Neuronal stem cell (in vitro differentiated cells): ENCODE measurements around the gene HUS1B.
A peak's percentile ranks its signal among the peaks of the same experiment; 100 is the strongest.

Experiments
- DNase-seq: peaks from one replicate; pipeline ENCODE4 v3.0.0-alpha.2; 2013; ENCODE audit warnings: low spot score
- H2AFZ ChIP-seq: one replicate; pipeline ENCODE4 v1.6.1; 2013; ENCODE audit warnings: mild to moderate bottlenecking, low read length, inconsistent platforms
- H2AK5ac ChIP-seq: 2 replicates; pipeline ENCODE4 v1.6.1; 2013; ENCODE audit warnings: low read depth, mild to moderate bottlenecking, inconsistent platforms, low read length, moderate library complexity, mixed read lengths
- H2BK120ac ChIP-seq: 2 replicates; pipeline ENCODE4 v1.6.1; 2013; ENCODE audit warnings: low read depth, mild to moderate bottlenecking, inconsistent platforms, low read length, moderate library complexity, mixed read lengths
- H2BK12ac ChIP-seq: one replicate; pipeline ENCODE4 v1.6.1; 2013; ENCODE audit warnings: low read length, inconsistent platforms
- H2BK15ac ChIP-seq: 2 replicates; pipeline ENCODE4 v1.6.1; 2013; ENCODE audit warnings: mild to moderate bottlenecking, low read length, inconsistent platforms, mixed read lengths
- H2BK5ac ChIP-seq: one replicate; pipeline ENCODE4 v1.6.1; 2013; ENCODE audit warnings: inconsistent platforms, mild to moderate bottlenecking, low read length, moderate library complexity
- H3K14ac ChIP-seq: one replicate; pipeline ENCODE4 v1.6.1; 2013; ENCODE audit warnings: low read length, inconsistent platforms
- H3K18ac ChIP-seq: 2 replicates; pipeline ENCODE4 v1.6.1; 2013; ENCODE audit warnings: low read length, inconsistent platforms
- H3K23ac ChIP-seq: 2 replicates; pipeline ENCODE4 v1.6.1; 2013; ENCODE audit warnings: low read depth, mild to moderate bottlenecking, mixed read lengths, low read length, inconsistent platforms; ENCODE audit not compliant: poor library complexity
- H3K27ac ChIP-seq: replicated peaks from 3 replicates; pipeline ENCODE4 v1.5.1; 2013; ENCODE audit warnings: low read length, inconsistent platforms
- H3K27me3 ChIP-seq, 3 experiments: 2 replicates each; pipeline ENCODE4 v1.6.1; 2013; ENCODE audit warnings: low read length in 3 of 3, mild to moderate bottlenecking in 2 of 3, inconsistent platforms in 1 of 3, low read depth in 1 of 3, mixed read lengths in 1 of 3, moderate library complexity in 1 of 3; ENCODE audit not compliant: control insufficient read depth in 3 of 3, insufficient read depth in 3 of 3
- H3K36me3 ChIP-seq, 2 donors: replicated peaks in 1 of 2; 2 replicates each; pipeline ENCODE4 v1.6.1; 2013; ENCODE audit warnings: low read length in 2 of 2; ENCODE audit not compliant: control insufficient read depth in 2 of 2, insufficient read depth in 2 of 2
- H3K4ac ChIP-seq: 2 replicates; pipeline ENCODE4 v1.6.1; 2013; ENCODE audit warnings: inconsistent platforms, mild to moderate bottlenecking, low read length, moderate library complexity
- H3K4me1 ChIP-seq, 2 donors: 1 replicate in 1 of 2; 2 replicates in 1 of 2; pipeline ENCODE4 v1.6.1; 2013; ENCODE audit warnings: low read length in 2 of 2, low read depth in 1 of 2; ENCODE audit not compliant: control insufficient read depth in 2 of 2, insufficient read depth in 1 of 2
- H3K4me2 ChIP-seq: one replicate; pipeline ENCODE4 v1.6.1; 2013; ENCODE audit warnings: mild to moderate bottlenecking, low read length, inconsistent platforms; ENCODE audit not compliant: insufficient read depth, poor library complexity, severe bottlenecking
- H3K4me3 ChIP-seq, 2 donors: 2 replicates each; pipeline ENCODE4 v1.5.1; 2013; ENCODE audit warnings: low read length in 2 of 2, mild to moderate bottlenecking in 2 of 2, inconsistent platforms in 1 of 2, moderate library complexity in 1 of 2
- H3K79me1 ChIP-seq: one replicate; pipeline ENCODE4 v1.6.1; 2013; ENCODE audit warnings: low read depth, mild to moderate bottlenecking, inconsistent platforms, low read length, moderate library complexity
- H3K9ac ChIP-seq: one replicate; pipeline ENCODE4 v1.6.1; 2013; ENCODE audit warnings: mild to moderate bottlenecking, low read depth, low read length, inconsistent platforms; ENCODE audit not compliant: poor library complexity
- H3K9me3 ChIP-seq, 2 donors: replicated peaks in 1 of 2; 2 replicates each; pipeline versions ENCODE3 to v1.6.1; 2013; ENCODE audit warnings: low read length in 2 of 2, mild to moderate bottlenecking in 2 of 2, inconsistent platforms in 1 of 2, low read depth in 1 of 2, mixed read lengths in 1 of 2, moderate library complexity in 1 of 2; ENCODE audit not compliant: control insufficient read depth in 2 of 2, insufficient read depth in 1 of 2
- H4K8ac ChIP-seq: one replicate; pipeline ENCODE4 v1.6.1; 2013; ENCODE audit warnings: low read depth, mild to moderate bottlenecking, inconsistent platforms, low read length, moderate library complexity
- H4K91ac ChIP-seq: one replicate; pipeline ENCODE4 v1.6.1; 2013; ENCODE audit warnings: low read length, low read depth, mild to moderate bottlenecking, inconsistent platforms; ENCODE audit not compliant: poor library complexity
- WGBS, 2 donors: extraction: QIAGEN DNeasy Blood & Tissue Kit; methylation state at CpG; one replicate each; pipeline ENCODE4 v1.1.7; 2013; ENCODE audit warnings: missing lambda C conversion rate in 2 of 2, mixed read lengths in 1 of 2; ENCODE audit not compliant: insufficient read length in 2 of 2, insufficient replicate concordance in 1 of 2; ENCODE audit errors: extremely low coverage in 2 of 2; 5-methylcytosine and 5-hydroxymethylcytosine counted together

HUS1B gene

GRCh38 chr6:692356-692851, 35.5 kb upstream of the HUS1B start:
- H3K23ac ChIP-seq: peak overlapping the region; percentile 87
- peak overlapping the region; percentile 85 for H3K4me2 ChIP-seq
- peaks cover 7 to 26% of the 10 kb centered on the region in 2 donors for H3K36me3 ChIP-seq
- H2BK15ac ChIP-seq: no peak overlapping the region
- H3K27me3 ChIP-seq: no peaks in the 10 kb centered on the region
- H4K8ac ChIP-seq: peak overlapping the region; percentile 72
- peaks cover 6% of the 10 kb centered on the region for H3K79me1 ChIP-seq
- H3K18ac ChIP-seq: peak overlapping the region; percentile 88
- H3K4me1 ChIP-seq: peaks cover 2 to 7% of the 10 kb centered on the region in 2 donors
- peak overlapping the region; percentile 92 for H2AFZ ChIP-seq
- peak overlapping the region; percentile 40 for H2AK5ac ChIP-seq
- no peak overlapping the region for H3K4ac ChIP-seq
- no peaks in the 10 kb centered on the region for H3K9me3 ChIP-seq
- H4K91ac ChIP-seq: no peak overlapping the region
- no peak overlapping the region for H3K27ac ChIP-seq
- H2BK5ac ChIP-seq: no peak overlapping the region
- H2BK12ac ChIP-seq: no peak overlapping the region
- no CpG with 5 or more reads among the region's 45 CpGs for WGBS, 2 donors
- no peak overlapping the region for H3K14ac ChIP-seq
- DNase-seq: peak; percentile 27
- H3K4me3 ChIP-seq: peak overlapping the region; percentile 96
- H3K9ac ChIP-seq: peak overlapping the region; percentile 85
- no peak overlapping the region for H2BK120ac ChIP-seq

GRCh38 chr6:689223-689622, 32.3 kb upstream of the HUS1B start:
- Histone ChIP-seq H3K79me1 (peaks cover 6% of the 10 kb centered on the region), H2BK120ac (no peak overlapping the region), H3K4me1 (peaks cover 2 to 7% of the 10 kb centered on the region in 2 donors), H3K4me2 (no peak overlapping the region), H2AFZ (no peak overlapping the region), H3K27ac (no peak overlapping the region), H3K14ac (no peak overlapping the region), H4K8ac (no peak overlapping the region), H2AK5ac (no peak overlapping the region), H3K36me3 (peaks cover 7 to 26% of the 10 kb centered on the region in 2 donors), H3K23ac (no peak overlapping the region), H3K4me3 (no peak overlapping the region), H2BK12ac (no peak overlapping the region), H2BK5ac (no peak overlapping the region), H3K9ac (no peak overlapping the region), H3K18ac (no peak overlapping the region), H3K4ac (no peak overlapping the region), H3K9me3 (no peaks in the 10 kb centered on the region), H4K91ac (no peak overlapping the region), H2BK15ac (no peak overlapping the region), H3K27me3 (no peaks in the 10 kb centered on the region)
- no peak for DNase-seq
- WGBS, 2 donors: no CpG with 5 or more reads among the region's 2 CpGs

GRCh38 chr6:686497-686896, 29.6 kb upstream of the HUS1B start:
- H2AFZ ChIP-seq: no peak overlapping the region
- no peak overlapping the region for H3K9ac ChIP-seq
- no peak overlapping the region for H3K4ac ChIP-seq
- H4K8ac ChIP-seq: no peak overlapping the region
- H3K4me1 ChIP-seq: peaks cover 8 to 11% of the 10 kb centered on the region in 2 donors
- H3K14ac ChIP-seq: no peak overlapping the region
- no peaks in the 10 kb centered on the region for H3K79me1 ChIP-seq
- no CpG with 5 or more reads among the region's 3 CpGs for WGBS, 2 donors
- no peak overlapping the region for H2BK12ac ChIP-seq
- no peak overlapping the region for H3K18ac ChIP-seq
- H3K23ac ChIP-seq: no peak overlapping the region
- no peak overlapping the region for H2BK120ac ChIP-seq
- H2AK5ac ChIP-seq: no peak overlapping the region
- no peak overlapping the region for H3K27ac ChIP-seq
- no peaks in the 10 kb centered on the region for H3K9me3 ChIP-seq
- DNase-seq: no peak
- no peak overlapping the region for H2BK5ac ChIP-seq
- H3K27me3 ChIP-seq: no peaks in the 10 kb centered on the region
- H3K4me2 ChIP-seq: no peak overlapping the region
- no peak overlapping the region for H2BK15ac ChIP-seq
- no peak overlapping the region for H3K4me3 ChIP-seq
- no peak overlapping the region for H4K91ac ChIP-seq
- H3K36me3 ChIP-seq: peaks cover 8 to 26% of the 10 kb centered on the region in 2 donors

GRCh38 chr6:684831-685636, 28.1 kb upstream of the HUS1B start:
- no peak overlapping the region for H4K8ac ChIP-seq
- peaks cover 8 to 23% of the 10 kb centered on the region in 2 donors for H3K36me3 ChIP-seq
- no peak overlapping the region for H3K4ac ChIP-seq
- H3K4me2 ChIP-seq: no peak overlapping the region
- H4K91ac ChIP-seq: no peak overlapping the region
- H2BK15ac ChIP-seq: no peak overlapping the region
- H3K4me3 ChIP-seq: no peak overlapping the region
- H2BK12ac ChIP-seq: no peak overlapping the region
- H3K9me3 ChIP-seq: no peaks in the 10 kb centered on the region
- H3K14ac ChIP-seq: no peak overlapping the region
- H3K18ac ChIP-seq: no peak overlapping the region
- no peak overlapping the region for H3K9ac ChIP-seq
- H3K27me3 ChIP-seq: no peaks in the 10 kb centered on the region
- 100% methylated on average over 1 of the region's 6 CpGs; no CpG with 5 or more reads in 1 of the 2 donors for WGBS, 2 donors
- H3K4me1 ChIP-seq: peaks cover 16 to 17% of the 10 kb centered on the region in 2 donors
- H3K79me1 ChIP-seq: no peaks in the 10 kb centered on the region
- H2BK120ac ChIP-seq: no peak overlapping the region
- H2AK5ac ChIP-seq: no peak overlapping the region
- no peak overlapping the region for H2BK5ac ChIP-seq
- no peak overlapping the region for H3K23ac ChIP-seq
- H2AFZ ChIP-seq: no peak overlapping the region
- DNase-seq: no peak
- no peak overlapping the region for H3K27ac ChIP-seq
